A673 (cell line): Measurements from ENCODE around the gene UTF1. TPM values are rescaled to one million over a fixed set of nuclear protein-coding genes. Genes with fewer than 3 reads are reported as not detected.

Experiments used
- BruUV-seq: library from RNA; stranded (reverse); fragments of 400-500 nt; replicated peaks from 2 replicates; lab custom pipeline; 2021; lab: Mats Ljungman, UMichigan
- CTCF ChIA-PET: fragments of 300-600 bp; sonication (Branson Sonifier 250); formaldehyde crosslinking; loops from one replicate; lab custom pipeline; 2022; ENCODE audit warnings: antibody characterized with exemption; lab: Charles Lee
- POLR2A ChIA-PET: fragments of 300-600 bp; sonication (Branson Sonifier 250); formaldehyde crosslinking; loops from one replicate; lab custom pipeline; 2022; ENCODE audit warnings: antibody characterized with exemption; ENCODE audit not compliant: low non-redundant PET; lab: Charles Lee
- DNase-seq: peaks from one replicate; pipeline ENCODE4 v3.0.0-alpha.2; 2015; ENCODE audit warnings: low spot score
- H3K27ac ChIP-seq: fragments of 200-600 bp; sonication (generic); 2 replicates; pipeline ENCODE4 v1.5.1; 2016; ENCODE audit warnings: mixed run types, low read depth, mild to moderate bottlenecking, mixed read lengths, antibody characterized with exemption, low read length; ENCODE audit not compliant: poor library complexity, severe bottlenecking
- H3K27me3 ChIP-seq: fragments of 200-600 bp; sonication (generic); replicated peaks from 2 replicates; pipeline ENCODE4 v1.6.1; 2017; ENCODE audit warnings: mixed run types, low read depth, mild to moderate bottlenecking, mixed read lengths, antibody characterized with exemption, low read length; ENCODE audit not compliant: insufficient read depth, poor library complexity
- H3K36me3 ChIP-seq: fragments of 200-600 bp; sonication (generic); 2 replicates; pipeline ENCODE4 v1.6.1; 2016; ENCODE audit warnings: mixed run types, mild to moderate bottlenecking, mixed read lengths, antibody characterized with exemption, low read length; ENCODE audit not compliant: insufficient read depth, poor library complexity, severe bottlenecking
- H3K4me1 ChIP-seq: fragments of 200-600 bp; sonication (generic); 2 replicates; pipeline ENCODE4 v1.6.1; 2017; ENCODE audit warnings: mixed run types, mild to moderate bottlenecking, mixed read lengths, antibody characterized with exemption, low read length; ENCODE audit not compliant: insufficient read depth, poor library complexity, severe bottlenecking
- H3K4me3 ChIP-seq: fragments of 200-600 bp; sonication (generic); 2 replicates; pipeline ENCODE4 v1.5.1; 2016; ENCODE audit warnings: low read depth, mixed run types, mild to moderate bottlenecking, mixed read lengths, low read length; ENCODE audit not compliant: poor library complexity, severe bottlenecking
- H3K9me3 ChIP-seq: fragments of 200-600 bp; sonication (generic); 2 replicates; pipeline ENCODE4 v1.6.1; 2016; ENCODE audit warnings: mixed run types, low read depth, mild to moderate bottlenecking, mixed read lengths, antibody characterized with exemption, low read length; ENCODE audit not compliant: poor library complexity, severe bottlenecking
- CTCF ChIP-seq: fragments of 300-800, 200-600 bp; sonication (generic); conservative IDR thresholded peaks from 2 replicates; pipeline ENCODE4 v1.5.1; 2017; ENCODE audit warnings: low read depth, mild to moderate bottlenecking, antibody characterized with exemption, low read length, moderate library complexity, mixed read lengths
- EZH2 ChIP-seq: fragments of 200-600 bp; sonication (generic); IDR thresholded peaks from 2 replicates; pipeline ENCODE4 v1.6.1; 2017; ENCODE audit warnings: borderline replicate concordance, low read depth, mild to moderate bottlenecking, mixed read lengths, antibody characterized with exemption, low read length; ENCODE audit not compliant: poor library complexity, severe bottlenecking
- intact Hi-C: fragments of 100-400 bp; cut with micrococcal nuclease; formaldehyde crosslinking; loops from one replicate; pipeline ENCODE4 v1.10.0; 2022; ENCODE audit not compliant: unreplicated experiment
- total RNA-seq: library from RNA; stranded (reverse); gene quantifications from 2 replicates; pipeline ENCODE4 v1.2.3, GENCODE V29; 2021

The UTF1 gene
- total RNA-seq, 1 experiment from 2014 or later: not detected

- DNase-seq: no peak
- Histone ChIP-seq H3K4me1 (no peaks in the 10 kb centered on the region), H3K27me3 (peaks cover 27% of the 10 kb centered on the region), H3K36me3 (no peaks in the 10 kb centered on the region), H3K27ac (no peak overlapping the region), H3K9me3 (no peaks in the 10 kb centered on the region), H3K4me3 (no peak overlapping the region)
- POLR2A ChIA-PET: no interaction called here
- no TSS peak for BruUV-seq
- CTCF ChIA-PET: no interaction called here
- intact Hi-C loops: no loop called here
- no peak for TF ChIP-seq CTCF
- TF ChIP-seq EZH2: no peak
Observed at GRCh38 chr10:133187091-133187905, 42.7 kb upstream of the UTF1 start.

GRCh38 chr10:133187906-133188681 lies 41.9 kb upstream of the UTF1 start:
- POLR2A ChIA-PET: no interaction called here
- no peak overlapping the region for H3K27ac ChIP-seq
- BruUV-seq: no TSS peak
- TF ChIP-seq EZH2 (no peak), CTCF (no peak)
- no peaks in the 10 kb centered on the region for H3K9me3 ChIP-seq
- no peak overlapping the region for H3K4me3 ChIP-seq
- DNase-seq: no peak
- H3K36me3 ChIP-seq: no peaks in the 10 kb centered on the region
- H3K4me1 ChIP-seq: no peaks in the 10 kb centered on the region
- CTCF ChIA-PET: no interaction called here
- H3K27me3 ChIP-seq: peaks cover 34% of the 10 kb centered on the region
- intact Hi-C loops: no loop called here

GRCh38 chr10:133189256-133189655 lies 40.8 kb upstream of the UTF1 start:
- DNase-seq: no peak
- Histone ChIP-seq H3K4me1 (no peaks in the 10 kb centered on the region), H3K36me3 (no peaks in the 10 kb centered on the region), H3K27me3 (peaks cover 46% of the 10 kb centered on the region), H3K4me3 (no peak overlapping the region), H3K9me3 (no peaks in the 10 kb centered on the region), H3K27ac (no peak overlapping the region)
- no TSS peak for BruUV-seq
- ChIA-PET POLR2A (no interaction called here), CTCF (no interaction called here)
- TF ChIP-seq CTCF: no peak
- intact Hi-C loops: no loop called here
